ENCODE data around the gene NYAP2. TPM values are rescaled to one million over a fixed set of nuclear protein-coding genes. Genes with fewer than 3 reads are reported as not detected.

The NYAP2 gene
- total RNA-seq, 1 donor from 2014 or later, result 0.07 TPM

- H3K36me3 ChIP-seq, result no peaks in the 10 kb centered on the region
- H3K4me1 ChIP-seq, result no peaks in the 10 kb centered on the region
- H3K27ac Mint-ChIP-seq, result no peak overlapping the region
- H3K9ac ChIP-seq, result no peak overlapping the region
- no peaks in the 10 kb centered on the region for H3K9me3 Mint-ChIP-seq
- no peaks in the 10 kb centered on the region for H3K79me2 ChIP-seq (ENCODE audit: low read depth)
- H3F3A ChIP-seq (ENCODE audit: low read depth), result no peaks in the 10 kb centered on the region
- no peak overlapping the region for H3K4me3 Mint-ChIP-seq
- H3K4me2 ChIP-seq, result no peak overlapping the region
- H3K27me3 ChIP-seq, result no peaks in the 10 kb centered on the region
- H3K27ac ChIP-seq, result no peak overlapping the region
- no peaks in the 10 kb centered on the region for H3K27me3 Mint-ChIP-seq (ENCODE audit: insufficient read depth, low read depth)
- no peak overlapping the region for H3K4me3 ChIP-seq
- no peaks in the 10 kb centered on the region for H3K9me3 ChIP-seq (ENCODE audit: low read depth)
- H2AFZ ChIP-seq (replicated peaks), result no peak overlapping the region
- DNase-seq (ENCODE audit: low spot score), result no peak
- H3K36me3 Mint-ChIP-seq, result no peaks in the 10 kb centered on the region
- H3K4me1 Mint-ChIP-seq, result no peaks in the 10 kb centered on the region
- no peaks in the 10 kb centered on the region for H4K20me1 ChIP-seq (ENCODE audit: low read depth)
- TF ChIP-seq EZH2phosphoT487 (IDR thresholded peaks at IDR 0.05), result no peak
- no peak for TF ChIP-seq CTCF (IDR thresholded peaks at IDR 0.05)
- no peak for TF ChIP-seq EZH2 (IDR thresholded peaks at IDR 0.05)
These were observed 283.7 kb downstream of the NYAP2 start for GRCh38 chr2:225683258-225683657.

GRCh38 chr2:225690153-225690552, 290.6 kb downstream of the NYAP2 start:
- no peaks in the 10 kb centered on the region for H3K9me3 ChIP-seq (ENCODE audit: low read depth)
- no peaks in the 10 kb centered on the region for H3K27me3 ChIP-seq
- H3K79me2 ChIP-seq (ENCODE audit: low read depth), result no peaks in the 10 kb centered on the region
- H3K36me3 ChIP-seq, result no peaks in the 10 kb centered on the region
- no peaks in the 10 kb centered on the region for H4K20me1 ChIP-seq (ENCODE audit: low read depth)
- Mint-ChIP-seq H3K9me3 (no peaks in the 10 kb centered on the region), H3K4me3 (no peak overlapping the region), H3K4me1 (no peaks in the 10 kb centered on the region), H3K36me3 (no peaks in the 10 kb centered on the region), H3K27me3 (ENCODE audit: insufficient read depth, low read depth) (no peaks in the 10 kb centered on the region), H3K27ac (no peak overlapping the region)
- no peaks in the 10 kb centered on the region for H3F3A ChIP-seq (ENCODE audit: low read depth)
- no peak overlapping the region for H3K4me3 ChIP-seq
- no peak overlapping the region for H3K9ac ChIP-seq
- no peak overlapping the region for H3K4me2 ChIP-seq
- DNase-seq (ENCODE audit: low spot score), result no peak
- no peaks in the 10 kb centered on the region for H3K4me1 ChIP-seq
- H3K27ac ChIP-seq, result no peak overlapping the region
- TF ChIP-seq EZH2phosphoT487 (IDR thresholded peaks at IDR 0.05) (no peak), EZH2 (IDR thresholded peaks at IDR 0.05) (no peak), CTCF (IDR thresholded peaks at IDR 0.05) (no peak)
- H2AFZ ChIP-seq (replicated peaks), result no peak overlapping the region

- no peak overlapping the region for H3K4me3 ChIP-seq
- no peak overlapping the region for H3K9ac ChIP-seq
- DNase-seq (ENCODE audit: low spot score), result no peak
- TF ChIP-seq EZH2 (IDR thresholded peaks at IDR 0.05), result no peak
- no peak for TF ChIP-seq CTCF (IDR thresholded peaks at IDR 0.05)
- no peak for TF ChIP-seq EZH2phosphoT487 (IDR thresholded peaks at IDR 0.05)
- no peaks in the 10 kb centered on the region for H3K27me3 ChIP-seq
- no peaks in the 10 kb centered on the region for H3F3A ChIP-seq (ENCODE audit: low read depth)
- Mint-ChIP-seq H3K27ac (peak overlapping the region; percentile 52), H3K4me3 (no peak overlapping the region), H3K36me3 (no peaks in the 10 kb centered on the region), H3K27me3 (ENCODE audit: insufficient read depth, low read depth) (no peaks in the 10 kb centered on the region), H3K9me3 (no peaks in the 10 kb centered on the region), H3K4me1 (no peaks in the 10 kb centered on the region)
- no peaks in the 10 kb centered on the region for H3K36me3 ChIP-seq
- no peak overlapping the region for H3K4me2 ChIP-seq
- no peak overlapping the region for H2AFZ ChIP-seq (replicated peaks)
- H3K9me3 ChIP-seq (ENCODE audit: low read depth), result no peaks in the 10 kb centered on the region
- no peak overlapping the region for H3K27ac ChIP-seq
- no peaks in the 10 kb centered on the region for H3K79me2 ChIP-seq (ENCODE audit: low read depth)
- H3K4me1 ChIP-seq, result no peaks in the 10 kb centered on the region
- no peaks in the 10 kb centered on the region for H4K20me1 ChIP-seq (ENCODE audit: low read depth)
These were observed 292.2 kb downstream of the NYAP2 start for GRCh38 chr2:225691711-225692110.
